NB4 (cell line): Measurements from ENCODE around the gene TGFBR3L.

ENCODE experiments used
- CTCF ChIP-seq: IDR thresholded peaks from one replicate; pipeline ENCODE4 v1.5.1; 2012; ENCODE audit warnings: low read depth, low read length
- POLR2A ChIP-seq: IDR thresholded peaks from 2 replicates; pipeline ENCODE4 v1.6.1; 2011; ENCODE audit warnings: mild to moderate bottlenecking; ENCODE audit not compliant: insufficient read length; ENCODE audit errors: extremely low read depth

GRCh38 chr19:7901337-7901736 is 13.3 kb upstream of the TGFBR3L start:
- no peak for TF ChIP-seq CTCF
- TF ChIP-seq POLR2A = no peak
